IMR-90 (cell line): Measurements from ENCODE around the gene CHST1. TPM values are rescaled to one million over a fixed set of nuclear protein-coding genes. Genes with fewer than 3 reads are reported as not detected.

Experiments
- ATAC-seq: fragments of 200-7000 bp; cut with Tn5 transposase; 2 replicates; pipeline ENCODE4 v1.9.1; 2020; ENCODE audit warnings: low read depth, mild to moderate bottlenecking, moderate library complexity
- BruUV-seq: library from RNA; stranded (reverse); fragments of 400-500 nt; replicated peaks from 2 replicates; lab custom pipeline; 2021; lab: Mats Ljungman, UMichigan
- CTCF ChIA-PET: fragments of 300-600 bp; formaldehyde crosslinking; extraction: SDS; loops from one replicate; lab custom pipeline; 2021; ENCODE audit warnings: antibody characterized with exemption; lab: Yijun Ruan, JAX
- POLR2A ChIA-PET: fragments of 300-600 bp; sonication (Branson Sonifier 250); formaldehyde crosslinking; loops from one replicate; lab custom pipeline; 2022; ENCODE audit warnings: antibody characterized with exemption; ENCODE audit not compliant: unreplicated experiment; lab: Charles Lee
- DNase-seq: peaks from one replicate; pipeline ENCODE4 v3.0.0; 2013
- H2AFZ ChIP-seq: replicated peaks from 2 replicates; pipeline ENCODE3; 2013; ENCODE audit warnings: low read length, mild to moderate bottlenecking; ENCODE audit not compliant: poor library complexity
- H2AK5ac ChIP-seq: 2 replicates; pipeline ENCODE4 v1.6.1; 2013; ENCODE audit warnings: low read depth, low read length, inconsistent platforms
- H2AK9ac ChIP-seq: replicated peaks from 2 replicates; pipeline ENCODE3; 2013; ENCODE audit warnings: mild to moderate bottlenecking, low read depth, low read length, moderate library complexity; ENCODE audit not compliant: poor library complexity
- H2BK120ac ChIP-seq: 2 replicates; pipeline ENCODE4 v1.6.1; 2013; ENCODE audit warnings: low read depth, low read length, inconsistent platforms
- H2BK15ac ChIP-seq: 3 replicates; pipeline ENCODE4 v1.6.1; 2013; ENCODE audit warnings: low read depth, low read length, inconsistent platforms
- H2BK20ac ChIP-seq: 2 replicates; pipeline ENCODE4 v1.6.1; 2013; ENCODE audit warnings: low read depth, mild to moderate bottlenecking, inconsistent platforms, low read length, moderate library complexity
- H2BK5ac ChIP-seq: 2 replicates; pipeline ENCODE4 v1.6.1; 2013; ENCODE audit warnings: mild to moderate bottlenecking, low read depth, low read length, inconsistent platforms; ENCODE audit not compliant: poor library complexity, severe bottlenecking
- H3K14ac ChIP-seq: replicated peaks from 2 replicates; pipeline ENCODE4 v1.6.1; 2013; ENCODE audit warnings: low read depth, low read length, inconsistent platforms
- H3K18ac ChIP-seq: 2 replicates; pipeline ENCODE4 v1.6.1; 2013; ENCODE audit warnings: low read depth, low read length, control low read depth
- H3K23ac ChIP-seq: 2 replicates; pipeline ENCODE4 v1.6.1; 2013; ENCODE audit warnings: low read depth, low read length, inconsistent platforms
- H3K27ac ChIP-seq: 2 replicates; pipeline ENCODE4 v1.5.1; 2013; ENCODE audit warnings: mild to moderate bottlenecking, control low read depth, low read length; ENCODE audit not compliant: insufficient read depth
- H3K27me3 ChIP-seq: 2 replicates; pipeline ENCODE4 v1.6.1; 2013; ENCODE audit warnings: low read length; ENCODE audit not compliant: control insufficient read depth, insufficient read depth
- H3K36me3 ChIP-seq: 2 replicates; pipeline ENCODE4 v1.6.1; 2013; ENCODE audit warnings: low read length, mixed read lengths; ENCODE audit not compliant: control insufficient read depth, insufficient read depth
- H3K4ac ChIP-seq: 2 replicates; pipeline ENCODE4 v1.6.1; 2013; ENCODE audit warnings: low read depth, low read length, inconsistent platforms
- H3K4me1 ChIP-seq: 2 replicates; pipeline ENCODE4 v1.6.1; 2013; ENCODE audit warnings: low read length, mixed read lengths; ENCODE audit not compliant: control insufficient read depth, insufficient read depth
- H3K4me2 ChIP-seq: 2 replicates; pipeline ENCODE4 v1.6.1; 2013; ENCODE audit warnings: low read depth, mild to moderate bottlenecking, control low read depth, low read length, moderate library complexity
- H3K4me3 ChIP-seq: 2 replicates; pipeline ENCODE4 v1.5.1; 2013; ENCODE audit warnings: low read depth, mild to moderate bottlenecking, control low read depth, low read length, moderate library complexity; ENCODE audit not compliant: insufficient read depth
- H3K56ac ChIP-seq: 2 replicates; pipeline ENCODE4 v1.6.1; 2013; ENCODE audit warnings: low read length, inconsistent platforms; ENCODE audit not compliant: insufficient read depth; ENCODE audit errors: extremely low read depth
- H3K79me1 ChIP-seq, 2 experiments: 2 replicates each; pipeline ENCODE4 v1.6.1; 2013; ENCODE audit warnings: low read length in 2 of 2, inconsistent platforms in 1 of 2, low read depth in 1 of 2
- H3K9ac ChIP-seq: 2 replicates; pipeline ENCODE4 v1.6.1; 2013; ENCODE audit warnings: low read depth, low read length, control low read depth
- H3K9me1 ChIP-seq: 2 replicates; pipeline ENCODE4 v1.6.1; 2013; ENCODE audit warnings: low read length, inconsistent platforms; ENCODE audit not compliant: insufficient read depth
- H3K9me3 ChIP-seq: 2 replicates; pipeline ENCODE4 v1.6.1; 2013; ENCODE audit warnings: low read length; ENCODE audit not compliant: control insufficient read depth, insufficient read depth
- H4K20me1 ChIP-seq: 2 replicates; pipeline ENCODE4 v1.6.1; 2013; ENCODE audit warnings: low read length, inconsistent platforms; ENCODE audit not compliant: insufficient read depth
- H4K5ac ChIP-seq: 2 replicates; pipeline ENCODE4 v1.6.1; 2013; ENCODE audit warnings: mild to moderate bottlenecking, low read depth, low read length, control low read depth
- H4K8ac ChIP-seq, 2 experiments: 2 replicates each; pipeline ENCODE4 v1.6.1; 2013; ENCODE audit warnings: low read depth in 2 of 2, low read length in 2 of 2, control low read depth in 1 of 2, inconsistent platforms in 1 of 2
- H4K91ac ChIP-seq: 2 replicates; pipeline ENCODE4 v1.6.1; 2013; ENCODE audit warnings: low read depth, low read length, inconsistent platforms; ENCODE audit not compliant: insufficient read depth
- BHLHE40 ChIP-seq: fragments of 150-350 bp; IDR thresholded peaks from 2 replicates; pipeline ENCODE4 v1.6.1; 2016; ENCODE audit warnings: mild to moderate bottlenecking, low read depth, low read length
- CEBPB ChIP-seq: IDR thresholded peaks from 2 replicates; pipeline ENCODE4 v1.6.1; 2012; ENCODE audit warnings: low read depth, low read length, improper control_type of control experiment
- CHD1 ChIP-seq: IDR thresholded peaks from 2 replicates; pipeline ENCODE4 v1.6.1; 2012; ENCODE audit warnings: low read depth, low read length, improper control_type of control experiment
- CTCF ChIP-seq: conservative IDR thresholded peaks from 2 replicates; pipeline ENCODE4 v1.5.1; 2012; ENCODE audit warnings: mild to moderate bottlenecking, low read depth, low read length, improper control_type of control experiment
- ELK1 ChIP-seq: fragments of 150-350 bp; IDR thresholded peaks from 2 replicates; pipeline ENCODE4 v1.6.1; 2016; ENCODE audit warnings: low read depth, mild to moderate bottlenecking, low read length, moderate library complexity, borderline replicate concordance
- FOS ChIP-seq: fragments of 150-350 bp; IDR thresholded peaks from 2 replicates; pipeline ENCODE4 v1.6.1; 2016; ENCODE audit warnings: low read depth, low read length
- MAFK ChIP-seq: IDR thresholded peaks from 2 replicates; pipeline ENCODE4 v1.6.1; 2012; ENCODE audit warnings: low read depth, low read length, improper control_type of control experiment
- MAZ ChIP-seq: IDR thresholded peaks from 2 replicates; pipeline ENCODE4 v1.6.1; 2012; ENCODE audit warnings: low read depth, mild to moderate bottlenecking, low read length, improper control_type of control experiment, moderate library complexity, borderline replicate concordance
- MXI1 ChIP-seq: IDR thresholded peaks from 2 replicates; pipeline ENCODE4 v1.6.1; 2012; ENCODE audit warnings: low read depth, mild to moderate bottlenecking, low read length, moderate library complexity, borderline replicate concordance
- NFE2L2 ChIP-seq: fragments of 150-350 bp; IDR thresholded peaks from 2 replicates; pipeline ENCODE4 v1.6.1; 2016; ENCODE audit warnings: low read depth, mild to moderate bottlenecking, low read length
- POLR2A ChIP-seq: IDR thresholded peaks from 2 replicates; pipeline ENCODE4 v1.6.1; 2012; ENCODE audit warnings: mild to moderate bottlenecking, low read depth, low read length
- RAD21 ChIP-seq: IDR thresholded peaks from 2 replicates; pipeline ENCODE4 v1.6.1; 2012; ENCODE audit warnings: low read length, improper control_type of control experiment
- RCOR1 ChIP-seq: IDR thresholded peaks from 2 replicates; pipeline ENCODE4 v1.6.1; 2012; ENCODE audit warnings: mild to moderate bottlenecking, low read length, improper control_type of control experiment; ENCODE audit not compliant: insufficient replicate concordance
- RFX5 ChIP-seq: IDR thresholded peaks from 2 replicates; pipeline ENCODE4 v1.8.0; 2012; ENCODE audit warnings: low read depth, mild to moderate bottlenecking, low read length, moderate library complexity
- SMC3 ChIP-seq: fragments of 150-350 bp; IDR thresholded peaks from 2 replicates; pipeline ENCODE4 v1.6.1; 2016; ENCODE audit warnings: low read depth, mild to moderate bottlenecking, antibody characterized with exemption, low read length, moderate library complexity
- USF2 ChIP-seq: fragments of 150-350 bp; IDR thresholded peaks from 2 replicates; pipeline ENCODE4 v1.6.1; 2017; ENCODE audit warnings: mild to moderate bottlenecking, antibody characterized with exemption, low read length, low read depth
- WGBS, 2 experiments: methylation state at CpG; one replicate each; pipeline versions ENCODE4 v1.1.5 to v1.1.7; 2013; ENCODE audit warnings: missing lambda C conversion rate in 2 of 2; ENCODE audit not compliant: insufficient read length in 1 of 2; ENCODE audit errors: extremely low coverage in 2 of 2; 5-methylcytosine and 5-hydroxymethylcytosine counted together
- dilution Hi-C: fragments of 300-500 bp; cut with HindIII; formaldehyde crosslinking; loops from one replicate; pipeline ENCODE4 v1.14.3; 2018; ENCODE audit warnings: low sequenced_read_pairs; ENCODE audit not compliant: unreplicated experiment
- in situ Hi-C: fragments of 300-500 bp; cut with MboI; formaldehyde crosslinking; loops from 3 replicates; pipeline ENCODE4 v1.14.3; 2019; ENCODE audit warnings: low sequenced_read_pairs, inconsistent platforms, mixed read lengths
- intact Hi-C: fragments of 100-400 bp; cut with micrococcal nuclease; formaldehyde crosslinking; loops from 2 replicates; pipeline ENCODE4 v1.10.0; 2022
- polyA plus RNA-seq, 3 experiments: library from polyadenylated mRNA; depleted of rRNA; stranded (reverse); fragments of >200 nt; gene quantifications; 2 replicates each; pipeline ENCODE4 v1.2.3, GENCODE V29; 2012; ENCODE audit warnings: low replicate concordance in 1 of 3
- total RNA-seq: library from RNA; depleted of rRNA; stranded (reverse); fragments of >200 nt; gene quantifications from 2 replicates; pipeline ENCODE4 v1.2.3, GENCODE V29; 2012

The CHST1 gene
- total and polyA plus RNA-seq, 2 of the 4 experiments (the other 2 are of a cell fraction): 0.21 TPM; not detected in 1

GRCh38 chr11:45655347-45655756 lies 10.1 kb downstream of the CHST1 start:
- no peak overlapping the region for H3K4me3 ChIP-seq
- DNase-seq: peak; percentile 51
- H2AK9ac ChIP-seq: no peak overlapping the region
- no peak overlapping the region for H3K18ac ChIP-seq
- POLR2A ChIA-PET: no interaction called here
- H2BK5ac ChIP-seq: no peak overlapping the region
- dilution Hi-C loops (no loop called here), in situ Hi-C loops (no loop called here), intact Hi-C loops (loop anchor here (1.0 kb wide), 1 partner anchor 284 kb away; no protein-coding TSS in a partner anchor)
- H3K9me1 ChIP-seq: no peaks in the 10 kb centered on the region
- ATAC-seq: peak; percentile 95
- TF ChIP-seq MAFK: no peak
- TF ChIP-seq ELK1: no peak
- no peak for TF ChIP-seq USF2
- TF ChIP-seq NFE2L2: no peak
- TF ChIP-seq MAZ: no peak
- TF ChIP-seq SMC3: peak; percentile 60
- TF ChIP-seq RFX5: no peak
- TF ChIP-seq CEBPB: peak; percentile 27; the same call in 1 of the 2 replicates
- TF ChIP-seq CTCF: peak; percentile 79
- TF ChIP-seq FOS: no peak
- TF ChIP-seq POLR2A: no peak
- TF ChIP-seq BHLHE40: no peak
- TF ChIP-seq RAD21: peak; percentile 69
- no peak for TF ChIP-seq CHD1
- TF ChIP-seq RCOR1: no peak
- TF ChIP-seq MXI1: no peak
- H4K5ac ChIP-seq: no peak overlapping the region
- no TSS peak for BruUV-seq
- H2AK5ac ChIP-seq: no peak overlapping the region
- H3K27me3 ChIP-seq: peaks cover 4% of the 10 kb centered on the region; the same call in 1 of the 2 replicates
- H4K8ac ChIP-seq: no peak overlapping the region
- H4K91ac ChIP-seq: no peak overlapping the region
- no peak overlapping the region for H2BK15ac ChIP-seq
- CTCF ChIA-PET: interaction anchor here (0.7 to 3.2 kb wide), 7 partner anchors 9 to 289 kb away, joined by 3 to 25 read pairs (median 4); no protein-coding TSS in a partner anchor
- no peaks in the 10 kb centered on the region for H3K4me1 ChIP-seq
- H3K9ac ChIP-seq: no peak overlapping the region
- no peak overlapping the region for H3K56ac ChIP-seq
- H2BK20ac ChIP-seq: no peak overlapping the region
- no peak overlapping the region for H3K23ac ChIP-seq
- H2AFZ ChIP-seq: peak overlapping the region; percentile 5
- H3K79me1 ChIP-seq: no peaks in the 10 kb centered on the region
- 100% methylated on average over 1 of the region's 16 CpGs; no CpG with 5 or more reads in 1 of the 2 experiments for WGBS, 2 experiments
- no peak overlapping the region for H2BK120ac ChIP-seq
- H3K36me3 ChIP-seq: no peaks in the 10 kb centered on the region
- H3K27ac ChIP-seq: no peak overlapping the region
- no peaks in the 10 kb centered on the region for H4K20me1 ChIP-seq
- no peaks in the 10 kb centered on the region for H3K9me3 ChIP-seq
- no peak overlapping the region for H3K4me2 ChIP-seq
- no peak overlapping the region for H3K4ac ChIP-seq
- H3K14ac ChIP-seq: no peak overlapping the region
